Smooth muscle cell (in vitro differentiated cells): ENCODE results near the gene ZBTB37. TPM values are rescaled to one million over a fixed set of nuclear protein-coding genes. Genes with fewer than 3 reads are reported as not detected.

Source experiments
- DNase-seq: peaks from one replicate; lab custom pipeline; 2025; ENCODE audit not compliant: unreplicated experiment; lab: John Stamatoyannopoulos, UW
- H2AFZ ChIP-seq: fragments of 200-600 bp; sonication (generic); 2 replicates; pipeline ENCODE4 v1.6.0; 2016; ENCODE audit warnings: antibody characterized with exemption, low read depth, mild to moderate bottlenecking
- H3F3A ChIP-seq: fragments of 200-600 bp; sonication (generic); 2 replicates; pipeline ENCODE4 v1.6.0; 2017; ENCODE audit warnings: antibody characterized with exemption, low read depth
- H3K27ac ChIP-seq: fragments of 200-600 bp; sonication (generic); 2 replicates; pipeline ENCODE4 v1.5.1; 2016; ENCODE audit warnings: low read depth, mild to moderate bottlenecking
- H3K27me3 ChIP-seq: fragments of 200-600 bp; sonication (generic); 2 replicates; pipeline ENCODE4 v1.6.1; 2016; ENCODE audit warnings: low read depth, mild to moderate bottlenecking
- H3K36me3 ChIP-seq: fragments of 200-600 bp; sonication (generic); 2 replicates; pipeline ENCODE4 v1.5.1; 2016; ENCODE audit warnings: low read depth
- H3K4me1 ChIP-seq: fragments of 200-600 bp; sonication (generic); 2 replicates; pipeline ENCODE4 v1.5.1; 2016; ENCODE audit warnings: low read depth
- H3K4me2 ChIP-seq: fragments of 200-600 bp; sonication (generic); 2 replicates; pipeline ENCODE4 v1.6.0; 2016; ENCODE audit warnings: mild to moderate bottlenecking
- H3K4me3 ChIP-seq: fragments of 200-600 bp; sonication (generic); 2 replicates; pipeline ENCODE4 v1.5.1; 2016; ENCODE audit warnings: mild to moderate bottlenecking
- H3K79me2 ChIP-seq: fragments of 200-600 bp; sonication (generic); 2 replicates; pipeline ENCODE4 v1.6.0; 2016; ENCODE audit warnings: low read depth, mild to moderate bottlenecking
- H3K9ac ChIP-seq: fragments of 200-600 bp; sonication (generic); 2 replicates; pipeline ENCODE4 v1.6.0; 2016; ENCODE audit warnings: low read depth
- H3K9me3 ChIP-seq: fragments of 200-600 bp; sonication (generic); replicated peaks from 2 replicates; pipeline ENCODE4 v1.5.1; 2016; ENCODE audit warnings: low read depth
- H4K20me1 ChIP-seq: fragments of 200-600 bp; sonication (generic); 2 replicates; pipeline ENCODE4 v1.6.0; 2016; ENCODE audit warnings: low read depth
- CTCF ChIP-seq: fragments of 200-600 bp; sonication (generic); IDR thresholded peaks from 2 replicates; pipeline ENCODE4 v1.5.1; 2017; ENCODE audit warnings: borderline replicate concordance, mild to moderate bottlenecking, antibody characterized with exemption; ENCODE audit not compliant: insufficient read depth, poor library complexity, severe bottlenecking
- WGBS: methylation state at CpG from one replicate; pipeline ENCODE4 v1.1.7; 2016; ENCODE audit warnings: low lambda C conversion rate; 5-methylcytosine and 5-hydroxymethylcytosine counted together
- polyA plus RNA-seq: library from polyadenylated mRNA; unstranded; fragments of >200 nt; fragmentation: Nextera tagmentation; extraction: Ambion mirVana; gene quantifications from 2 replicates; pipeline ENCODE4 v1.2.1, GENCODE V29; 2016
- total RNA-seq: library from RNA; depleted of rRNA; stranded (reverse); fragments of >200 nt; gene quantifications from 2 replicates; pipeline ENCODE4 v1.2.3, GENCODE V29; 2014

The ZBTB37 gene
- total and polyA plus RNA-seq, 2 experiments from 2014 or later, result 0.77 to 6.6 TPM

GRCh38 chr1:173867753-173868265 is 371 bp upstream of the ZBTB37 start, which contains the start of gene GAS5:
TSS of gene GAS5 (minus strand) at chr1:173867989.
- peak; percentile 88 for DNase-seq
- WGBS, result 2% methylated on average over 21 of the region's 30 CpGs
- H2AFZ ChIP-seq, result peak within 1 kb of the TSS; percentile 86
- H3K27ac ChIP-seq, result peak within 1 kb of the TSS; percentile 67
- peaks cover 49% of the 10 kb centered on the region for H4K20me1 ChIP-seq
- no peaks in the 10 kb centered on the region for H3K27me3 ChIP-seq
- no peaks in the 10 kb centered on the region for H3K9me3 ChIP-seq
- peaks cover 32% of the 10 kb centered on the region for H3K4me1 ChIP-seq
- H3K4me2 ChIP-seq, result peak within 1 kb of the TSS; percentile 90
- peaks cover 38% of the 10 kb centered on the region for H3K79me2 ChIP-seq
- H3K4me3 ChIP-seq, result peak within 1 kb of the TSS; percentile 65
- no peak for TF ChIP-seq CTCF
- H3K9ac ChIP-seq, result peak within 1 kb of the TSS; percentile 64
- peaks cover 23% of the 10 kb centered on the region for H3K36me3 ChIP-seq
- peaks cover 39% of the 10 kb centered on the region for H3F3A ChIP-seq

GRCh38 chr1:173869021-173869359 is 810 bp downstream of the ZBTB37 start:
- no peak for DNase-seq
- Histone ChIP-seq H3K4me3 (peak overlapping the region; percentile 65), H3K27ac (peak overlapping the region; percentile 67), H2AFZ (peak overlapping the region; percentile 86), H3K79me2 (peaks cover 42% of the 10 kb centered on the region), H3F3A (peaks cover 27% of the 10 kb centered on the region), H3K4me2 (peak overlapping the region; percentile 88), H3K27me3 (no peaks in the 10 kb centered on the region), H3K9ac (peak overlapping the region; percentile 64), H3K36me3 (peaks cover 15% of the 10 kb centered on the region), H3K9me3 (no peaks in the 10 kb centered on the region), H3K4me1 (peaks cover 32% of the 10 kb centered on the region), H4K20me1 (peaks cover 37% of the 10 kb centered on the region)
- no peak for TF ChIP-seq CTCF
- 6% methylated on average over 5 of the region's 5 CpGs for WGBS

- peaks cover 37% of the 10 kb centered on the region for H3K79me2 ChIP-seq
- DNase-seq, result no peak
- TF ChIP-seq CTCF, result no peak
- 97% methylated on average over 15 of the region's 15 CpGs for WGBS
- no peak overlapping the region for H2AFZ ChIP-seq
- H3K36me3 ChIP-seq, result peaks cover 3% of the 10 kb centered on the region
- no peak overlapping the region for H3K27ac ChIP-seq
- H4K20me1 ChIP-seq, result peaks cover 22% of the 10 kb centered on the region
- H3K4me2 ChIP-seq, result no peak overlapping the region
- no peak overlapping the region for H3K4me3 ChIP-seq
- peaks cover 13% of the 10 kb centered on the region for H3F3A ChIP-seq
- H3K27me3 ChIP-seq, result no peaks in the 10 kb centered on the region
- peaks cover 22% of the 10 kb centered on the region for H3K4me1 ChIP-seq
- no peak overlapping the region for H3K9ac ChIP-seq
- no peaks in the 10 kb centered on the region for H3K9me3 ChIP-seq
Observed at GRCh38 chr1:173870252-173871075, 2.3 kb downstream of the ZBTB37 start.

- Histone ChIP-seq H3K4me1 (peaks cover 16% of the 10 kb centered on the region), H3K27ac (no peak overlapping the region), H3K4me3 (no peak overlapping the region), H3K79me2 (peaks cover 31% of the 10 kb centered on the region), H2AFZ (no peak overlapping the region), H3K9me3 (no peaks in the 10 kb centered on the region), H3K9ac (no peak overlapping the region), H3K27me3 (no peaks in the 10 kb centered on the region), H3F3A (peaks cover 8% of the 10 kb centered on the region), H3K36me3 (no peaks in the 10 kb centered on the region), H4K20me1 (peaks cover 16% of the 10 kb centered on the region), H3K4me2 (no peak overlapping the region)
- no peak for DNase-seq
- no peak for TF ChIP-seq CTCF
- 88% methylated on average over 5 of the region's 5 CpGs for WGBS
Observed at GRCh38 chr1:173871091-173871490, 2.9 kb downstream of the ZBTB37 start.
